Measurements from ENCODE around the gene FOSL2.

The FOSL2 gene

DNA sequence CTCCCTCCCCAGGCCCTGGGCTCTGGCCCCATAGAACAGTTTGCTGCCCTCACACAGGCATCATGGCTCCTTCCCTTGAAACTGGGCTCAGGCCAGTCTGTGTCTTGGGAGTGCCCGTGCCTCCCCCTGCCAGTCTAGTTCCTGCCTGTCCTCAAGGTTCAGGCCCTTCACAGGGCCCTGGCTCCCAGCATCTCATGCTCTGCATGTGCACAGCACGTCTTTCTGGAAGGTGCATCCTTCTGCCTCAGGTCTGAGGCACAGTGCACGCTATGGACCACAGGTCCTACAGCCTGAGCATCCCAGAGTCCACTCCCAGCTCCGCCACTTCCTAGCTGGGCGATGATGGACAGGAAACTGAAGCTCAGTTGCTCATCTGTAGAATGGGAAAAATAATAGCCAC is 35.6 kb upstream of the FOSL2 start:
- Histone ChIP-seq H3K36me3 (ENCODE audit: control insufficient read depth in 2 of 2, insufficient read depth in 1 of 2, low read length in 2 of 2) (no peaks in the 10 kb centered on the region), H3K27ac (ENCODE audit: extremely low read depth, low read depth, low read length) (no peak overlapping the region), H3K4me1 (ENCODE audit: control insufficient read depth, insufficient read depth, low read length) (no peaks in the 10 kb centered on the region; the same call in 1 of the 2 replicates), H3K9me3 (ENCODE audit: control insufficient read depth, insufficient read depth, low read depth, low read length) (no peaks in the 10 kb centered on the region), H3K4me3 (ENCODE audit: low read depth, low read length) (no peak overlapping the region)
- POLR2A ChIA-PET: interaction anchor here (0.6 to 0.7 kb wide), 3 partner anchors 9 to 88 kb away, joined by 3 to 4 read pairs (median 3); no protein-coding TSS in a partner anchor
- TF ChIP-seq ZNF133 (tag by site-specific recombination; IDR thresholded peaks at IDR 0.05) (no peak), REPIN1 (tag by site-specific recombination; IDR thresholded peaks at IDR 0.05; ENCODE audit: low read depth) (no peak), ZBTB17 (tag by site-specific recombination; IDR thresholded peaks at IDR 0.05) (no peak), ZFP37 (tag by site-specific recombination; IDR thresholded peaks at IDR 0.05) (no peak), GFI1B (tag by site-specific recombination; IDR thresholded peaks at IDR 0.05) (no peak), ZNF76 (tag by site-specific recombination; IDR thresholded peaks at IDR 0.05; ENCODE audit: borderline replicate concordance, low read depth) (no peak), ZNF324 (tag by site-specific recombination; IDR thresholded peaks at IDR 0.05) (no peak), ZNF274 (IDR thresholded peaks at IDR 0.05; ENCODE audit: low read length) (no peak), ZNF274 (tag by site-specific recombination; IDR thresholded peaks at IDR 0.05; ENCODE audit: borderline replicate concordance) (no peak), KLF8 (tag by site-specific recombination; IDR thresholded peaks at IDR 0.05) (no peak), ZSCAN16 (tag by site-specific recombination; IDR thresholded peaks at IDR 0.05) (no peak), ZNF544 (tag by site-specific recombination; IDR thresholded peaks at IDR 0.05) (no peak), ZNF561 (tag by site-specific recombination; IDR thresholded peaks at IDR 0.05; ENCODE audit: borderline replicate concordance) (no peak), ZNF610 (tag by site-specific recombination; IDR thresholded peaks at IDR 0.05; ENCODE audit: borderline replicate concordance) (no peak), ZNF214 (tag by site-specific recombination; IDR thresholded peaks at IDR 0.05; ENCODE audit: borderline replicate concordance) (no peak)
- TF ChIP-seq, protein P1, sequence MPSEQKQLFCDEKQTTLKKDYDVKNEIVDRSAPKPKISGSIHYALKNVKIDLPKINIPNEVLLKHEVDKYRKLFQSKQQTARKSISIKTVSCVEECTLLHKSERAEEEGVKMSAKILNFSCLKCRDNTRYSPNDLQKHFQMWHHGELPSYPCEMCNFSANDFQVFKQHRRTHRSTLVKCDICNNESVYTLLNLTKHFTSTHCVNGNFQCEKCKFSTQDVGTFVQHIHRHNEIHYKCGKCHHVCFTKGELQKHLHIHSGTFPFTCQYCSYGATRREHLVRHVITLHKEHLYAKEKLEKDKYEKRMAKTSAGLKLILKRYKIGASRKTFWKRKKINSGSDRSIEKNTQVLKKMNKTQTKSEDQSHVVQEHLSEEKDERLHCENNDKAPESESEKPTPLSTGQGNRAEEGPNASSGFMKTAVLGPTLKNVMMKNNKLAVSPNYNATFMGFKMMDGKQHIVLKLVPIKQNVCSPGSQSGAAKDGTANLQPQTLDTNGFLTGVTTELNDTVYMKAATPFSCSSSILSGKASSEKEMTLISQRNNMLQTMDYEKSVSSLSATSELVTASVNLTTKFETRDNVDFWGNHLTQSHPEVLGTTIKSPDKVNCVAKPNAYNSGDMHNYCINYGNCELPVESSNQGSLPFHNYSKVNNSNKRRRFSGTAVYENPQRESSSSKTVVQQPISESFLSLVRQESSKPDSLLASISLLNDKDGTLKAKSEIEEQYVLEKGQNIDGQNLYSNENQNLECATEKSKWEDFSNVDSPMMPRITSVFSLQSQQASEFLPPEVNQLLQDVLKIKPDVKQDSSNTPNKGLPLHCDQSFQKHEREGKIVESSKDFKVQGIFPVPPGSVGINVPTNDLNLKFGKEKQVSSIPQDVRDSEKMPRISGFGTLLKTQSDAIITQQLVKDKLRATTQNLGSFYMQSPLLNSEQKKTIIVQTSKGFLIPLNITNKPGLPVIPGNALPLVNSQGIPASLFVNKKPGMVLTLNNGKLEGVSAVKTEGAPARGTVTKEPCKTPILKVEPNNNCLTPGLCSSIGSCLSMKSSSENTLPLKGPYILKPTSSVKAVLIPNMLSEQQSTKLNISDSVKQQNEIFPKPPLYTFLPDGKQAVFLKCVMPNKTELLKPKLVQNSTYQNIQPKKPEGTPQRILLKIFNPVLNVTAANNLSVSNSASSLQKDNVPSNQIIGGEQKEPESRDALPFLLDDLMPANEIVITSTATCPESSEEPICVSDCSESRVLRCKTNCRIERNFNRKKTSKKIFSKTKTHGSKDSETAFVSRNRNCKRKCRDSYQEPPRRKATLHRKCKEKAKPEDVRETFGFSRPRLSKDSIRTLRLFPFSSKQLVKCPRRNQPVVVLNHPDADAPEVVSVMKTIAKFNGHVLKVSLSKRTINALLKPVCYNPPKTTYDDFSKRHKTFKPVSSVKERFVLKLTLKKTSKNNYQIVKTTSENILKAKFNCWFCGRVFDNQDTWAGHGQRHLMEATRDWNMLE (tag by site-specific recombination; conservative IDR thresholded peaks at IDR 0.05; ENCODE audit: low read depth): no peak
- TF ChIP-seq, protein P2, sequence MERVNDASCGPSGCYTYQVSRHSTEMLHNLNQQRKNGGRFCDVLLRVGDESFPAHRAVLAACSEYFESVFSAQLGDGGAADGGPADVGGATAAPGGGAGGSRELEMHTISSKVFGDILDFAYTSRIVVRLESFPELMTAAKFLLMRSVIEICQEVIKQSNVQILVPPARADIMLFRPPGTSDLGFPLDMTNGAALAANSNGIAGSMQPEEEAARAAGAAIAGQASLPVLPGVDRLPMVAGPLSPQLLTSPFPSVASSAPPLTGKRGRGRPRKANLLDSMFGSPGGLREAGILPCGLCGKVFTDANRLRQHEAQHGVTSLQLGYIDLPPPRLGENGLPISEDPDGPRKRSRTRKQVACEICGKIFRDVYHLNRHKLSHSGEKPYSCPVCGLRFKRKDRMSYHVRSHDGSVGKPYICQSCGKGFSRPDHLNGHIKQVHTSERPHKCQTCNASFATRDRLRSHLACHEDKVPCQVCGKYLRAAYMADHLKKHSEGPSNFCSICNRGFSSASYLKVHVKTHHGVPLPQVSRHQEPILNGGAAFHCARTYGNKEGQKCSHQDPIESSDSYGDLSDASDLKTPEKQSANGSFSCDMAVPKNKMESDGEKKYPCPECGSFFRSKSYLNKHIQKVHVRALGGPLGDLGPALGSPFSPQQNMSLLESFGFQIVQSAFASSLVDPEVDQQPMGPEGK (tag by site-specific recombination; IDR thresholded peaks at IDR 0.05): no peak
- TF ChIP-seq, protein P3, sequence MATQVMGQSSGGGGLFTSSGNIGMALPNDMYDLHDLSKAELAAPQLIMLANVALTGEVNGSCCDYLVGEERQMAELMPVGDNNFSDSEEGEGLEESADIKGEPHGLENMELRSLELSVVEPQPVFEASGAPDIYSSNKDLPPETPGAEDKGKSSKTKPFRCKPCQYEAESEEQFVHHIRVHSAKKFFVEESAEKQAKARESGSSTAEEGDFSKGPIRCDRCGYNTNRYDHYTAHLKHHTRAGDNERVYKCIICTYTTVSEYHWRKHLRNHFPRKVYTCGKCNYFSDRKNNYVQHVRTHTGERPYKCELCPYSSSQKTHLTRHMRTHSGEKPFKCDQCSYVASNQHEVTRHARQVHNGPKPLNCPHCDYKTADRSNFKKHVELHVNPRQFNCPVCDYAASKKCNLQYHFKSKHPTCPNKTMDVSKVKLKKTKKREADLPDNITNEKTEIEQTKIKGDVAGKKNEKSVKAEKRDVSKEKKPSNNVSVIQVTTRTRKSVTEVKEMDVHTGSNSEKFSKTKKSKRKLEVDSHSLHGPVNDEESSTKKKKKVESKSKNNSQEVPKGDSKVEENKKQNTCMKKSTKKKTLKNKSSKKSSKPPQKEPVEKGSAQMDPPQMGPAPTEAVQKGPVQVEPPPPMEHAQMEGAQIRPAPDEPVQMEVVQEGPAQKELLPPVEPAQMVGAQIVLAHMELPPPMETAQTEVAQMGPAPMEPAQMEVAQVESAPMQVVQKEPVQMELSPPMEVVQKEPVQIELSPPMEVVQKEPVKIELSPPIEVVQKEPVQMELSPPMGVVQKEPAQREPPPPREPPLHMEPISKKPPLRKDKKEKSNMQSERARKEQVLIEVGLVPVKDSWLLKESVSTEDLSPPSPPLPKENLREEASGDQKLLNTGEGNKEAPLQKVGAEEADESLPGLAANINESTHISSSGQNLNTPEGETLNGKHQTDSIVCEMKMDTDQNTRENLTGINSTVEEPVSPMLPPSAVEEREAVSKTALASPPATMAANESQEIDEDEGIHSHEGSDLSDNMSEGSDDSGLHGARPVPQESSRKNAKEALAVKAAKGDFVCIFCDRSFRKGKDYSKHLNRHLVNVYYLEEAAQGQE (tag by site-specific recombination; IDR thresholded peaks at IDR 0.05): no peak
- TF ChIP-seq, protein P4, sequence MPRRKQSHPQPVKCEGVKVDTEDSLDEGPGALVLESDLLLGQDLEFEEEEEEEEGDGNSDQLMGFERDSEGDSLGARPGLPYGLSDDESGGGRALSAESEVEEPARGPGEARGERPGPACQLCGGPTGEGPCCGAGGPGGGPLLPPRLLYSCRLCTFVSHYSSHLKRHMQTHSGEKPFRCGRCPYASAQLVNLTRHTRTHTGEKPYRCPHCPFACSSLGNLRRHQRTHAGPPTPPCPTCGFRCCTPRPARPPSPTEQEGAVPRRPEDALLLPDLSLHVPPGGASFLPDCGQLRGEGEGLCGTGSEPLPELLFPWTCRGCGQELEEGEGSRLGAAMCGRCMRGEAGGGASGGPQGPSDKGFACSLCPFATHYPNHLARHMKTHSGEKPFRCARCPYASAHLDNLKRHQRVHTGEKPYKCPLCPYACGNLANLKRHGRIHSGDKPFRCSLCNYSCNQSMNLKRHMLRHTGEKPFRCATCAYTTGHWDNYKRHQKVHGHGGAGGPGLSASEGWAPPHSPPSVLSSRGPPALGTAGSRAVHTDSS (tag by site-specific recombination; IDR thresholded peaks at IDR 0.05): no peak
- TF ChIP-seq, protein P5, sequence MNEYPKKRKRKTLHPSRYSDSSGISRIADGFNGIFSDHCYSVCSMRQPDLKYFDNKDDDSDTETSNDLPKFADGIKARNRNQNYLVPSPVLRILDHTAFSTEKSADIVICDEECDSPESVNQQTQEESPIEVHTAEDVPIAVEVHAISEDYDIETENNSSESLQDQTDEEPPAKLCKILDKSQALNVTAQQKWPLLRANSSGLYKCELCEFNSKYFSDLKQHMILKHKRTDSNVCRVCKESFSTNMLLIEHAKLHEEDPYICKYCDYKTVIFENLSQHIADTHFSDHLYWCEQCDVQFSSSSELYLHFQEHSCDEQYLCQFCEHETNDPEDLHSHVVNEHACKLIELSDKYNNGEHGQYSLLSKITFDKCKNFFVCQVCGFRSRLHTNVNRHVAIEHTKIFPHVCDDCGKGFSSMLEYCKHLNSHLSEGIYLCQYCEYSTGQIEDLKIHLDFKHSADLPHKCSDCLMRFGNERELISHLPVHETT (tag by site-specific recombination; IDR thresholded peaks at IDR 0.05): no peak
- CTCF ChIA-PET: no interaction called here

Measured in HEK293 (cell line).